ENCODE results near the gene CD300A.
"Not testable (repeated sequence)": the region's sequence is repeated elsewhere in the genome, so short reads cannot be mapped to it uniquely, and the experiment has no call there.

Gene CD300A

DNA sequence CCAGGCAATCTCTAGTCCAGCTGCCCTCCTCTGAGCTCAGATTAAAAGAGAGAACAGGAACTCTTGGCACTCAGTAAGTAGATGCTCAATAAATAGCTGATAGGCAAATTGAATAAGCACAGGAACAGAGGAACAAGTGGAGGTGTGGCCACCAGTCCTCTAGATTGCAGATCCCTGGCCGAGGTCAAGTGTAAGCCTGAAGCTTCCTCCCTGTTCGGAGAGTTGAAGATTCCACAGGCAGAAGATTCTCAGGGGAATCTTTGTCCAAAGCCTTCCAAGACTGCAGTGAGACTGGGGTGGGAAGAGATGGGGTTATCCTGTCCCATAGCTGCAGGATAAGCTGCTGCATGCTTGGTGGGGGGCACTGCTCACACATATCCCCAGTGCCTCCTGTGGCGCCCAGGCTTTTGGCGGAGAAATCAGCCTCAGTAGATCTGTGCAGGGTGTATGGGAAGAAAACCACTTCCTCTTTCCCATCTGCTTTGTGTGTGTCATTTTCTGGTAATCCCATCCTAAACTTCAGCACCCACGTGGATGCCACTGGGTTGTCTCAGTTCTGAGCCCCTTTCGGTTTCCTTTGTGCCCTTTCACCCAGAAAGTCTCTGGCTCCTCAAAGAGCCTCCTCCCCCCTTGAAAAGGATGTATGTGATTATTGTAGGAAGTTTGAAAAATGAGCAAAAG, 12.1 kb downstream of the CD300A start:
- no peak for DNase-seq (ENCODE audit: low read depth in 1 of 2, low spot score in 1 of 2)

DNA sequence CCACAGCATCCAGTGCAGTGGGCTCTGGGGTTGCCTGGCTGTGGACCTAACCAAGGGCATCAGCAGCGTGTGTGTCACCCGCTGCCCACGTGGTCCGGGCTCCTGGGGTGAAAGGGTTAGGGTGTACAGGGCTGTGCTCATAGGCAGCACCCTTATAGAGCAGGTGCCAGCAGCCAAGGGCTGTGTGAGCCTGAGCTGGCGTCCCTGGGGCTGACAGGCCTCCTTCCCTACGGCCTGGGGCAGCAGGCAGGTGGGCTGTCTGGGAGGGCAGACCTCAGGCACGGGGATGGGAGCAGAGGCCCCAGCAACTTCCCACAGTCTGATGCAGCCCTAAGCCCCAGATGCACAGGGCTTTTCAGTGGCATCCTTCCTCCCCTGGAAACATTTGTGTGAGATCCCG, 13.9 kb downstream of the CD300A start:
- DNase-seq (ENCODE audit: low read depth in 1 of 2, low spot score in 1 of 2), result no peak

DNA sequence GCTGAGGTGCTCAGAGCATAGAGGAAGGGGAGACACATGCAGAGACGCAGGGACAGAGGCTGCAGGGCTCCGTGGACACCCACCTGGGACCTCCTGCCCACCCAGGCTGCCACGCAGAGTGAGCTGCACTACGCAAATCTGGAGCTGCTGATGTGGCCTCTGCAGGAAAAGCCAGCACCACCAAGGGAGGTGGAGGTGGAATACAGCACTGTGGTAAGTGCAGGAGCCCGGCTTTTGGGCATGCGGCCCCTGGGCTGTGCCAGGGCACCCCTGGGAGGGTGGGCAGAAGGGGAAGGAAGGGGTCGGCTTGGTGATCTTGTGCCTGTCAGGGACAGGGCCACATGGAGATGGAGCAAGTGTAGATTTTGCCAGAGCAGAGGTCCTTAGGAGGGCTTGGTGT, 15.2 kb downstream of the CD300A start:
- no peak for DNase-seq (ENCODE audit: low read depth in 1 of 2, low spot score in 1 of 2)

DNA sequence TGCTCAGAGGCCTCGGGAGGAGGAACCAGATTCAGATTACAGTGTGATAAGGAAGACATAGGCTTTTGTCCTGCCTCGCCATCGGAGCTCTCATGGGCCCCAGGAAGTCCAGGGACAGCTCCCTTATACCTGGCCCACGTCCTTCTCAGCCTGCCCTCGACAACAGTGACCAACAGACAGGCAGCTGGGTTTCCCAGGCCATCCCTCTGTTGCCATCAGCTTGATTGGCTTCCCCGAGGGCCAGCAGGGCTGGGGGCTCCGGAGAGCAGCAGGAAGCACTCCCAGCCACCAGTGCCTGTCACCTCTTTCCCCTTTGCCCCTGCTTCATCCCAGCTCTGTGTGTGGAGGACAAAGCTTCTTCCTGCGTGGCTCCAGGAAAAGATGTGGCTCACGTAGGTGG, 17.6 kb downstream of the CD300A start:
- DNase-seq (ENCODE audit: low read depth in 1 of 2, low spot score in 1 of 2), result no peak

DNA sequence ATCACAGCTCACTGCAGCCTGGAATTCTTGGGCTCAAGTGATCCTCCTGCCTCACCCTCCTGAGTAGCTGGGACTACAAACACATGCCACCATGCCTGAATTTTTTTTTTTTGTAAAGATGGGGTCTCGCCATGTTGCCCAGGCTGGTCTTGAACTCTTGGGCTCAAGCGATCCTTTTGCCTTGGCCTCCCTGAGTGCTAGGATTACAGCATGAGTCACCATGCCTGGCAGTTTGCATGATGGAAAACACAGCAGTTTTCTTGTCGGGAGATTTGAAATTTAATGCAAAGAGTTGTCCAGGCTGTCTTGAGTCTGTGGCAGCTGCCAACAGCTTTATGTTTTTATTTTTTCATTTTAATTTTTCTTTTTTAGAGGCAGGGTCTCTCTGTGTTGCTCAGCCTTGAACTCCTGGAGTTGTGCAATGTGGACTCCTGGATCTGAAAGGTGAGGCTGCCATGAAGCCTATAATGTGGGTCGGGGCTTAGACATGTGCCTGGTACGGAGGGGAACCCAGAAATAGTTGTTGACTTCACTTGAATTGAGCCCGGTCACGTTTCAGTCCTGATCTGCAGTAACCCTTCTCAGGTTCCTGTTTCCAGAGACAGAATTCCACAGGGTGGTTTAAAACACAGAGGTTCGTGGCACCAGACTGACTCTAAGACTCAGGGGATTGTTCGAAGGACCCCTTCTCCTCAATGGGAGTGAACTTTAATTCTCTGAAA, 18.7 kb downstream of the CD300A start:
- DNase-seq (ENCODE audit: low read depth in 1 of 2, low spot score in 1 of 2), result no peak

DNA sequence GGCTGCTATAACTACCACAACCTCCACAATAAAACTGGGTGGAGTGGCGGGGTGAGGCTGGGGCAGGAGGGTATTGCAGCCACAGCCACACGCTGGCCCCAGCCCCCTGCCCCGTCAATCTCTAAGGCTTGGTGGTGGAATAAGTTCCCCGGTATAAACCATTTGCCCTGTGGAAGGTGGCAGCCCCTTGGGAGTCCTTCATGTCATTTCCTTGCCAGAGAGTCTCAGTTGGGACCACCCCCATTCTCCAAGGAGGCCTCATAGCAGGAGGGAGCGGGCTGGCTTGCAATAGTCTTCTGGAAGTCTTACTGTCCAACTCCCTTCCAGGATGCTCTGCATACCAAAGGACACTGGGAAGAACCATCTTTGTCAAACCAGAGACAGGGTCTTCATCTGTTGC, 19.4 kb downstream of the CD300A start:
- DNase-seq (ENCODE audit: low read depth in 1 of 2, low spot score in 1 of 2), result no peak

DNA sequence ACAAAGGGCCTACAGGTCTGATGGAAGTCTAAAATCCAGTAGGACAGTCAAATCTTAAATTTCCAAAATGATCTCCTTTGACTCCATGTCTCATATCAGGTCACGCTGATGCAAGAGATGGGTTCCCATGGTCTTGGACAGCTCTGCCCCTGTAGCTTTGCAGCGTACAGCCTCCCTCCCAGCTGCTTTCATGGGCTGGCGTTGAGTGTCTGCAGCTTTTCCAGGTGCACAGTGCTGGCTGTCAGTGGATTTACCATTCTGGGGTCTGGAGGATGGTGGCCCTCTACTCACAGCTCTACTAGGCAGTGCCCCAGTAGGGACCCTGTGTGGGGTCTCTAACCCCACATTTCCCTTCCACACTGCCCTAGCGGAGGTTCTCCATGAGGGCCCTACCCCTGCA, 21.8 kb downstream of the CD300A start:
- DNase-seq (ENCODE audit: low read depth in 1 of 2, low spot score in 1 of 2), result not testable (repeated sequence)

DNA sequence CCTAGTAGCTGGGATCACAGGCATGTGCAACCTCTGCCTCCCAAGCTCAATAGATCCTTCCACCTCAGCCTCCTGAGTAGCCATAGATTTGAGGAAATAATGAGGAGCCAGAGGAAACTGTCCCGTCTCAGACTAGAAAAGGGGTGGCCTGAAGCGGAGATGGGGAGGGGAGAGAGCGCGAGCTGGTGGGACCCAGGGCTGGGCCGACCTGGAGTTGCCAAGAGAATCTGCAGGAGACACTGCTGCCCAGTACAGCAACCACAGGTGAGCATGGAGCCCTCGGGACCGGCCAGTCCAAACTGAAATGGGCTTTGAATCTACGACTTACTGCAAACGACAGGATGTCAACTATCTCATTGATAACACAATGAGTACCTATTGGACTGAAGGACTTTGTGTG, 24.3 kb downstream of the CD300A start:
- no peak for DNase-seq (ENCODE audit: low read depth in 1 of 2, low spot score in 1 of 2)

DNA sequence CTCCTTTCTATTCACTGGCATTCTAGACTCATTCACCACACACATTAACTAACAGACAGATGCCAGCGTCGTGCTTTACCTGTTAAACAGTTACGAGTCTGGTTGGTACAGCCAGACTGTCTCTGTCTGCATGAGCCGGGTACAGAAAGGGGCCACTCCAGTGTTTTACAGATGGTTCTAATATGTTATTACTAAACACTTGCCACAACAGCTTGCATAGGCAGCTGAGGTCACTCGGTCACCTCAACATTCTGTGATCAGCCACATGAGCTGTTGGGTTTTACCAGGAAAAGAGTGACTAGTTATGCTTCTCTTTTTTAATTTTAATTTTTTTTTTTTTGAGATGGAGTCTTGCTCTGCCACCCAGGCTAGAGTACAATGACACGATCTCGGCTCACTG, 25.2 kb downstream of the CD300A start:
- DNase-seq (ENCODE audit: low read depth in 1 of 2, low spot score in 1 of 2), result no peak

DNA sequence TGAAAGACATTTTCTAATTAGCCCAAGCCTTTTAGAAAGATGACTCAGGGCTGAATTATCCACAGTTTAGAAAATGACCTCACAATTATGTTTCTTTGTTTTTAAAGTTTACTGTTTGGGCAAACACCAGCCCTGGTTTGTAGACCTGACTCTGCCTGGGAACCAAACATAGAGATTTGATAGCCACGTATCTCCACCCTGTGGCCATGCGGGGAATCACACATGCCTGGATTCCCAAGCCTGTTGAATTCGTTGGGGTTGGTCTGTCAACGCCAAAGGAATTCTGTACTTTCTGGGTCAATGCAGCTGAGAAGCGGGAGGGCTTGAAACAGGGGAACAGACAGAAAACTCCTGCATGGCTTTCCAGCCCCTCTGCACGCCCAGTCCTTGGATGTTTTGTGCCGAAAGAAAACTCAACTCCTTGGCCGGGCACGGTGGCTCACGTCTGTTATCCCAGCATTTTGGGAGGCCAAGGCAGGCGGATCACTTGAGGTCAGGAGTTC, 26.9 kb downstream of the CD300A start:
- peak; percentile 44 to 59 for DNase-seq (ENCODE audit: low read depth in 1 of 2, low spot score in 1 of 2)

DNA sequence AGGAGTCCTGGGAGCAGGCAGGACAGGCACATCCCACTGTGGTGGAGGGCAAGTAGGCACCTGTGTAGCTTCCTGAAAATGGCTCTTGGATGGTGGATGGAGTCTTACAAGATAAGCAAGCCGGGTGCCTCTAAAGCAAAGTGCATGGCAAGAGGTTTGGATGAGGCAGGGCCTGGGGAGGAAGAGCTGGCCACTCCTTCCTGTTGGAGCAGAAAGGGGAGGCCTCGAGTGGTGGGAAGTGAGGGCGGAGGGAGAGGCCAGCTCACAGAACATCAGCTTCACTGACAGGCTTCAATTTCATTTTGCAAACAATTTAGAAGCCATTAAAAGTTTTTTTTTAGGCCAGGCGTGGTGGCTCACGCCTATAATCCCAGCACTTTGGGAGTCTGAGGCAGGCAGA, 31.0 kb downstream of the CD300A start:
- no peak for DNase-seq (ENCODE audit: low read depth in 1 of 2, low spot score in 1 of 2)

DNA sequence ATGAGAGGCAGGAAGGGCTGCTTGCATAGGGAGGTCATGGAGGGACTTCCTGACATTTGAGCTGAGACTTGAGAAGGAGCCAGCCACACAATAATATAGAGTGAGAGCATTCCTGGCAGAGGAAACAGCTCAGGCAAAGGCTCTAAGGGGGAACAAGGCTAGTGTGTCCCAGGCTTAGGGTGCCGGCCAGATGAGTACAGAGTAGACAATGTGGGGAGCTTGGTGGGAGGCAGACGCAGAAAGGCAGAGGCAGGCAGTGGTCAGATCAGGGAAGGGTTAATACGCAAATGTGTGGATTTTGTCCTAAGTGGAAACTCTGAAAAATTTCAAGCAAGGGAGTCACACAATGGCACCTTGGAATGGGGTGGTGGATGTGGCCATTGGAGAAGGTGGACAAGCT, 33.6 kb downstream of the CD300A start:
- no peak for DNase-seq (ENCODE audit: low read depth in 1 of 2, low spot score in 1 of 2)

DNA sequence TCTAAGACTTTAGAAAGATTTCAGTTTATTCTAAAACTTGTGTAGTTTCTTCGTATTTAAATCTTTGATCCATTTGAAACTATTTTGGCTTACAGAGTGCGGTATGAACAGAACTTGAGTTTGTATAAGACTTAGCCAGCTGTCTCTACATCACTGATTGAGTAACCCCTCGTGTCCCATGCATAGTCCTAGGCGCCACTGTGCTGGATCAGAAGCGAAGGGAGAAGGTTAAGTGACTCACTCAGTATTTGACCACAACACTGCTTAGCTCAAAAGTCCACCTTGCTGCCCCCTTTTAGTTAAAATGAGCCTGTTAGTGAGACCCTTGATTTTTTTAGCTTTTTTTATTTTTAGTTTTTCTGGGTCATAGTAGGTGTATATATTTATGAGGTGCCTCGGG, 36.4 kb downstream of the CD300A start:
- DNase-seq (ENCODE audit: low read depth in 1 of 2, low spot score in 1 of 2), result no peak

DNA sequence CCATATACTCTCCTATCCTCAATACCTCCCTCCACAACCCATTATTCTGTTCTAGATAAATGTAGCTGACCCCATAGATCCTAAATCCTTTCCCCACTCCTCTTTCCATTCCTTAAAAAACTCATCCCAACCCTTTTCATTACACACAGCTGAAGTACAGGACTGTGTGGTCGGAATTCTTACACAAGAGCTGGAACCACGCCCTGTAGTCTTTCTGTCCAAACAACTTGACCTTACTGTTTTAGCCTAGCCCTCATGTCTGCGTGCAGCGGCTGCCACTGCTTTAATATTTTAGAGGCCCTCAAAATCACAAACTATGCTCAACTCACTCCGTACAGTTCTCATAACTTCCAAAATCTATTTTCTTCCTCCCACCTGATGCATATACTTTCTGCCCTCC, 37.5 kb downstream of the CD300A start:
- not testable (repeated sequence) for DNase-seq (ENCODE audit: low read depth in 1 of 2, low spot score in 1 of 2)

DNA sequence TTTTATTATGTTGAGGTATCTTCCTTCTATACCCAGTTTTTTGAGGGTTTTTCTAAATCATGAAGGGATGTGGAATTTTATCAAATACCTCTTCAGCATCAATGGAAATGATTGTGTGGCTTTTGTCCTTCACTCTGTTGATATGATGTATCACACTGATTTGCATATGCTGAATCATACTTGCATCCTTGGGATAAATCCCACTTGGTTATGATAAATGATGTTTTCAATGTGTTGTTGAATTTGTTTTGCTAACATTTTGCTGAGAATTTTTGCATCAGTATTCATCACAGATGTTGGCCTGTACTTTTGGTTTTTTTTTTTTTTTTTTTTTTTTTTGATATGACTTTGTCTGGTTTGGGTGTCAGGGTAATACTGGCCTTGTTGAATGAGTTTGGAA, 41.7 kb downstream of the CD300A start:
- DNase-seq (ENCODE audit: low read depth in 1 of 2, low spot score in 1 of 2), result no peak

DNA sequence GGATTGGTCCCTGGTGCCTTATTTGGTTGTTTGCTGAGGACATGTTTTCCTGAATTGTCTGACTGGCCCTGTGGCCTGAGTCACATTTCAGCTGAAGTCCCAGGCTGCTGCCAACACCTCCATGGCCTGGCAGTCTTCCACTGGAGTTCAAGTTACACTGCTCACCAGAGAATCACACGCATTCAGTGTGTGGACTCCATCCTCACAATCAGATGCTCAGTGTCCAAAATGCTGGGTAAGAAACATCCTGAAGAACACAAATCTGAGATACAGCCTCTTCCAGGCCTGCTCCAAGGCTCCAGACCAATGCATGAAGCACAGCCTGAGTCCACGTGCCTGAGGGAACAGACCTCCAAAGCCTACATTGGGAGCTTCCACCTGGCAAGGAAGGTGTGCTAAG, 45.6 kb downstream of the CD300A start:
- no peak for DNase-seq (ENCODE audit: low read depth in 1 of 2, low spot score in 1 of 2)

DNA sequence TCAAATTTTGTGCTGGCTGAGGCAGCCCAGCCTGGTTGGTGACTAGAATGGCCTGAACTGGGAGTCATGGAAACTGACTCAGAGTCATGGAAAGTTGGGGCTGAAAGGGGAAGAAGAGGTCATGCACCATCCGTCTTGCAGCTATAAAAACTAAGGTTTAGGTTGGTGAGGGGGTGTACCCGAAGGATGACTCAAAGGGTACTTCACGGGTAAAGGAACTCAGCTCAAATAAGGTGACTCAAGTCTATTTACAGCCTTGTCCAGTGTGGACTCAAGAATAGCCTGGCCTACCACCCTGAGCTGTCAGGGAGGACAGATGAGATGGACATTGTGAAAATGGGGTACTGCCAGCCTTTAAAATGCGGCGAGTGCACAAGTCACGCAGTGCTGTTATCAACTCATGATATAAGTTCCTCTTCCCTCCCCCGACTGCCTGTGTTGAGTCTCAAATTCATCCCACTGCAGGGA, 46.2 kb downstream of the CD300A start:
- DNase-seq (ENCODE audit: low read depth in 1 of 2, low spot score in 1 of 2), result peak in 1 of 2 donors; percentile 50

DNA sequence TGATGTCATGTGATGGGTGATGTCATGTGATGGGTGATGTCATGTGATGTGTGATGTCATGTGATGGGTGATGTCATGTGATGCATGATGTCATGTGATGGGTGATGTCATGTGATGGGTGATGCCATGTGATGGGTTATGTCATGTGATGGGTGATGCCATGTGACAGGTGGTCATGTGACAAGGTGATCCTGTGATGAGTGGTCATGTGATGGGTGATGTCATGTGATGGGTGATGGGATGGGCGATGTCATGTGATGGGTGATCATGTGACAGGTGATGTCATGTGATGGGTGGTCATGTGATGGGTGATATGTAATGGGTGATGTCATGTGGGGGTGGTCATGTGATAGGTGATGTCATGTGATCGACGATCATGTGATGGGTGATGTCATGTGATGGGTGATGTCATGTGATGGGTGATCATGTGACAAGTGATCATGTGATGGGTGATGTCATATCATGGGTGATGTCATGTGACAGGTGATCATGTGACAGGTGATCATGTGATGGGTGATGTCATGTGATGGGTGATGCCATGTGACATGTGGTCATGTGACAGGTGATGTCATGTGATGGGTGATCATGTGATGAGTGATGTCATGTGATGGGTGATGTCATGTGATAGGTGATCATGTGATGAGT, 47.7 kb downstream of the CD300A start:
- DNase-seq (ENCODE audit: low read depth in 1 of 2, low spot score in 1 of 2), result peak in 1 of 2 donors; percentile 21

DNA sequence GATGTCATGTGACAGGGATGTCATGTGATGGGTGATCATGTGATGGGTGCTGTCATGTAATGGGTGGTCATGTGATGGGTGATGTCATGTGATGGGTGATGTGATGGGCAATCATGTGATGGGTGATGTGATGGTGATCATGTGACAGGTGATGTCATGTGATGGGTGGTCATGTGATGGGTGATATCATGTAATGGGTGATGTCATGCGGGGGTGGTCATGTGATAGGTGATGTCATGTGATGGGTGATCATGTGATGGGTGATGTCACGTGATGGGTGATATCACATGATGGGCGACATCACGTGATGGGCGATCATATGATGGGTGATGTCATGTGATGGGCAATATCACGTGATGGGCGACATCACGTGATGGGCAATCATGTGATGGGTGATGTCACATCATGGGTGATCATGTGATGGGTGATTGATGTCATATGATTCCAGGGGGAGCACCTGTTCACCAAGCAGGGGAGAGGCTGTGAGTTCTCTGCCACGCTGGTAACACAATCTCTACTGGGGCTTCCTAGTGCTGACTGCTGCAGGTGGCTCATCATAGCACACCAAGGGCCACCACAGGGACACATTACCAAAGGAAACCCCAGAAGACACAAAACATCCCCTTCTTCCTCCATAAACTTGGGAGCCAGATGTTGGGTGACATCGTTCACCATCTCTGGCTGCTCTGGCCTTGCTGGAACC, 48.3 kb downstream of the CD300A start:
- DNase-seq (ENCODE audit: low read depth in 1 of 2, low spot score in 1 of 2), result peak in 1 of 2 donors; percentile 11

DNA sequence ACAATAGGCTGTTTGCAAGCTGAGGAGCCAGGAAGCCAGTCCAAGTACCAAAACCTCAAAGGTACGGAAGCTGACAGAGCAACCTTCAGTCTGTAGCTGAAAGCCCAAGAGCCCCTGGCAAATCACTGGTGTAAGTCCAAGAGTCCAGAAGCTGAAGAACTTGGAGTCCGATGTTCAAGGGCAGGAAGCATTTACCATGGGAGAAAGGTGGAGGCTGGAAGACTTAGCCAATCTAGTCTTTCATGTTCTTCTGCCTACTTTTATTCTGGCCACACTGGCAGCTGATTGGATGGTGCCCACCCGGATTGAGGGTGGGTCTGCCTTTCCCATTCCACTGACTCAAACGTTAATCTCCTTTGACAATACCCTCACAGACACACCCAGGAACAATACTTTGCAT, 49.5 kb downstream of the CD300A start:
- no peak for DNase-seq (ENCODE audit: low read depth in 1 of 2, low spot score in 1 of 2)

DNA sequence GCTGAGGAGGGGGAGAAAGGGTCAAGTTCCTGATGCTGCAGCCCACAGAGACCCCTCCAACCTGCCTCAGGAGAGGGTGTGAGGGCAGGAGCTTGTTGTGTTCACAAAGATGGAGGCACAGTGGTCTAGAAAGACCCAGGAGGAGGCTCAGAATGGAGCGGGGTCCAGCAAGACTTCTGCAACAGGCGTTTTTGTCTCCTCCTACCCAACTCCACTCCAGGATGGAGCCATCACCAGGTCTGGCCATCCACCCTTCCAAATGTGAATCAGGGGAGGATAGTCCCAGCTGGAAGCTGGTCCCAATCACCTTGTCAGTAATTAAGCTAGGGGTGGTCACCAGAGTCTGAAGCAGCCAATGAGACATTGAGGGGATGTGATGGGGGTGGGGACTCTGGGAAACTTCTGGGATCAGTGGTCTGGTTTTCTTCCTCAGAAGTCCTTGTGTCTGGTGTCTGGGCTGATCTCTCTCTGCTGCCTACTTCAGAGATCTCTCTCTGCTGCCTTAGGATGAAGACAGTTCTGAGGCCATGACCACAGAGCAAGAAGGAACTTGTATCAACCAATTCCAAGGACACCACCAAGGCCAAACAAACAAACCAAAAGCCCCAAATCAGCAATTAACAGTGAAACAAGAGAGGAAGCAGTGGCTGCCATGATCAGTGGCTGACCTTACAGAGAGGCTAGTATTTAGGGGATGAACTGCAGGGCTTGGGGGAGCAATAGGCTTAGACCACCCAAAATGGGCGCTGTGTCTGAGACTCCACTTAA, 50.3 kb downstream of the CD300A start:
- DNase-seq (ENCODE audit: low read depth in 1 of 2, low spot score in 1 of 2), result no peak

All from activated CD4-positive, alpha-beta T cell treated with anti-CD3 and anti-CD28 coated beads, Interleukin-2, amount 50 U/mL, for 24 hours (primary cell).